Activated T-cell treated with anti-CD3 and anti-CD28 coated beads, Interleukin-2, amount 50 U/mL, for 1 hour (primary cell): ENCODE measurements around the gene FGD1.

Experiments
- DNase-seq: peaks from one replicate; pipeline ENCODE4 v3.0.0-alpha.2; 2020

FGD1 gene

DNA sequence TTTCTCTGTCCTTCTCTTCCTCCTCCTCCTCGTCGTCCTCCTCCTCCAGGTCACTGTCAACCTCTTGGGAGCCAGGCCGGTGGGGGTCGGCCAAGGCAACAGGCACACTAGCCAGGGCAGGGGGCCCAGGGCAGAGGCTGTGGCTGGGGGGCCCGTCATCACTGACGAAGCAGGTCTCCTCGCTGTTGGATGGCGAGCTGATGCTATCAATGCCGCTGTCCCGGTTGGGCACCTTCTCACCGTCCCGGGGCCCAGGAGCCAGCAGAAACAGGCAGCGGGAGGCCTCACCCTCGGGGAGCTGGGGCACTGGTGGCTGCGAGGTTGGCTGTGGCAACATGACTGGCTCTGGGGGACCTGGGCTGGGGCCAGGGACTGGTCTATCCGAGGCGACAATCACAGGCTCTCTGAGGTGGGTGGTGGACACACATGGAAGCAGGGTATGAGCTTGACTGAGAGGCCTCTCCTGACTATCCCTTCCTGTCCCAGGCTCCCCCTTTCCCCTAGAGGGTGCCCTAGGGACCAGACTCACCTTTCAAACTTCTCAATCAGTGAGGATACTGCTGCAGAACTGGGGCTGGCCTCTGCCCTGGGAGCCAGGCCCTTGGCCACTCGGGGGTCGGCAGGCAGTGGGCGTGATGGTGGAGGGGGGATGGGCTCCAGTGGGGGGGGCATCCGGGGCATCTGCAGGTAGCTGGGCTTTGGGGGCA is 25.8 kb downstream of the FGD1 start:
- no peak for DNase-seq

DNA sequence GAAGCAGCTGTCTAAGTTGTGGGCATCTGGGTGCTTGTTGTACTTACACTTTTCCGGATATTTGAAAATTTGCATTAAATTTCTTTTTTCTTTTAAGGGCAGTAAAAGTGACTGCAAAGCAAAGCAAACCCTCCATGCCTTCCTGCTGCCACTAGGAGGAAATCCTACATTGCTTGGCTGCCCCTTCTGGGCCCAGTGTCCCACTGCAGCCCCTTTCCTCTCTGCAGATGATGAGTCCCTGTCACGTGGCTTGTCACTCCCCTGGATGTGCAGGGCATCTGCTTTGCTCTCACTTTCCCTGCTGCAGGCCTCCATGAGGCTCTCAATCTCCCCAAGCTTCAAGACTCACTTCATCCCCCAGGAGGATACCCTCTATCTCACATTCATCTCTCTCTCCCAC is 43.1 kb downstream of the FGD1 start:
- DNase-seq, result no peak

GRCh38 chrX:54449929-54450328 is 46.1 kb downstream of the FGD1 start:
- no peak for DNase-seq

GRCh38 chrX:54447461-54447860 is 48.6 kb downstream of the FGD1 start:
- no peak for DNase-seq

- DNase-seq, result no peak
These were observed 50.0 kb downstream of the FGD1 start for GRCh38 chrX:54446084-54446483.

GRCh38 chrX:54444752-54445151 is 51.3 kb downstream of the FGD1 start:
- DNase-seq, result no peak

GRCh38 chrX:54442790-54443189 is 53.2 kb downstream of the FGD1 start:
- DNase-seq, result no peak

- DNase-seq, result peak; percentile 71
These were observed 55.8 kb downstream of the FGD1 start, which contains the start of gene TSR2 for GRCh38 chrX:54439960-54440871. TSS of gene TSR2 (plus strand) at chrX:54440404. CDS start at chrX:54440422, 18 bp downstream.

DNA sequence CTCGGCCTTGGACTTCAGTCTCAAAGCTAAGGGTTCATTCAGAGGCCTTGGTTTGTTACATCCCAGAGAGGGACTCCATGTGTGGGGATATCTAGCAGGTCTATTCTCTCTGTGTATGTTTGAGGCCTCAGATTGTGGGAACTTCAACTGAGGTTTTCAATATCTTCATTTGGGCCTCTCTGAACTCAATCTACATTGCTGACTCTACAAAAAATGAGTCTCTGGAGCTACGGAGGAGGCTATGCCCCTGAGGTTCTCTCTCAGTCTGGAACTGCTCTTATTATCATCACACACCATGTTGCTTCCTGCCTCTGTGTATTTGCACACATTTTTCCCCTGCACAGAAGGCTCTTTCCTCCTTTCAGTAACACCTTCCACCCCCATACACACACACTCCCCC is 60.9 kb downstream of the FGD1 start:
- no peak for DNase-seq

GRCh38 chrX:54430519-54430918 is 65.5 kb downstream of the FGD1 start:
- DNase-seq, result no peak

GRCh38 chrX:54427837-54428424 is 68.1 kb downstream of the FGD1 start:
- DNase-seq, result no peak

DNA sequence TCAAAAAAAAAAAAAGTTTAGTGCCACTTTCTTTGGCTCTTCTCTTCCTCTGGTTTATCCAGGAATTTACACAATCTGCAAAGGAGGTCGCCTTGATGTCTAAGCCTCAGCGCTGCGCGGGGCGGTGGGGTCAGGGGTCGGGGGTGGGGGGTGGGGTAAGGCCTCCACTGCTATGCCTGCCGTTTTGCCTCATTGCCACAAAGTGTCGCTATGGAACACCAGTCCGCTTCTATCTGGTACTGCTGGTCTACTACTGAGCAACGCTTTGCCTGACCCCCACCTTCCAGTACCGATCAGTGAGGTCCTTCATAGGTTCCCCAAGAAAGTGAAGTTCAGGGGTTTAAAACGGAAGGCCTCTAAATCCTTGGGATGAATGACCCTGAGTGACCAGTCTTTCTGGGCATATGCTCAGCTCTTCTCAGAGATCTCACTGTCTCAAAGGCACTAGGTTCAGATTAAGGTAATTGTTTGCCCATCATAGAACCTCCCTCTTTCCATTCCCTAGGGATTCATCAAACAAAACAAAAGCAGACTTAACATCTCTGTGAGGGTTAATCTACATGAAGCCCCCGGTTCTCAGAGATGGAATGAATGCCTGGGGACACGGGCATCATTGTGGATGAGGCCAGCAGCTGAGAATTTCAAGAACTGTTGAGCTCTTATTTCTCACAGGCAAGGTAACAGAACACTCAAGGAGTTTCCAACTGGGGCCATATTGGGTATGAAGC is 72.7 kb downstream of the FGD1 start:
- DNase-seq, result no peak

GRCh38 chrX:54422168-54422567 is 73.9 kb downstream of the FGD1 start:
- no peak for DNase-seq

GRCh38 chrX:54419559-54420302 is 76.3 kb downstream of the FGD1 start:
- DNase-seq, result no peak

GRCh38 chrX:54416965-54417364 is 79.1 kb downstream of the FGD1 start:
- no peak for DNase-seq

- DNase-seq, result no peak
These were observed 80.3 kb downstream of the FGD1 start for GRCh38 chrX:54415534-54416350.

DNA sequence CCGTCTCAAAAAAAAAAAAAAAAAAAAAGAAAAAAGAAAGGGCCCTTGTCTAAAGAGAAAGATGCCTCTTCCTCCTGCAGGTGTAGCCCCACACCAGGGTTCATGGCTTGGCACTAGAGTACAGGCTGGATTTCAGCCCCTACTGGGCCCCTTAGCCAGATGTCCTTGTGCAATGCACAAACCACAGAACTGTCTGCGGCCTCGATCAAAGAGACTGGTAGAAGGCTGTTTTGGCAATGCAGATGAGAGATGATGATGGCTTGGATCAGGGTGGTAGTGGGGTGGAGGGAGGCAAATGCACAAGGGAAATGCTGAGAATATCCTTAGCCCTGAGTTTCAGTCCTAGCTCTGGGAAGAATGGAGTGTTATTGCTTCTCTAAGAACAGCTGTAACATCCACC is 82.3 kb downstream of the FGD1 start:
- DNase-seq, result no peak

DNA sequence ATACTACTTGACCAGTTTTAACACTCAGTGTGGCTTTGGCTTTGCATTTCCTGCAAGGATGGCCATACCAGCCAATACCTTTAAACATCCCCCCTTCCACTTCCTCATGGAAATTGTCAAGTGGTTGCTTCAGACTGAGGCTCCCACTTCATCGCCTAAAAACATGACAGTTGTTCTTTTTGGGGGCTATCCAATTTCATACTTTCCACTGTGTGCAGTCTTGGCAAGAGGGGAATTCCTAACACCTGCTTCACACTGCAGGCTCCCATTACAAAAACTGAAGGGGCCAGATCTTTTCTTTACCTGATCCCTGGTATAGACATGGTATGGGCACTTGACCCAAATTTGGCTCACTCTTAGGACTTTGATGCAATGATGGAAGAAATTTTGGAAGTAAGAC is 84.3 kb downstream of the FGD1 start:
- no peak for DNase-seq

DNA sequence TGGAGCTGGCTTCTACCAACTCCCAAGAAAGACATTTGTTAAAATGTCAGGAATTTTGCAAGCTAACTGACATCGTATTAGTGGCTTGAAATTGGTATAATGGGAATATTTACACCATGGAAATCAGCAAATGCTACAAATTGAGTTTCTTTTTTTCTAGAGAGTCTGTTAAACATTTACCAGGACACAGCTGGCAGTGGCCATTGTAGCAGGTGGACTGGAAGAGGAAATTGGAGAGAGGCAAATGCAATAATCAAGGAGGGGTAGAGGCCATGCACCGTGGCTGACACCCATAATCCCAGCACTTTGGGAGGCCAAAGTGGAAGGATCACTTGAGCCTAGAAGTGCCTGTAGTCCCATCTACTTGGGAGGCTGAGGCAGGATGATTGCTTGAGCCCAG is 88.8 kb downstream of the FGD1 start:
- no peak for DNase-seq

DNA sequence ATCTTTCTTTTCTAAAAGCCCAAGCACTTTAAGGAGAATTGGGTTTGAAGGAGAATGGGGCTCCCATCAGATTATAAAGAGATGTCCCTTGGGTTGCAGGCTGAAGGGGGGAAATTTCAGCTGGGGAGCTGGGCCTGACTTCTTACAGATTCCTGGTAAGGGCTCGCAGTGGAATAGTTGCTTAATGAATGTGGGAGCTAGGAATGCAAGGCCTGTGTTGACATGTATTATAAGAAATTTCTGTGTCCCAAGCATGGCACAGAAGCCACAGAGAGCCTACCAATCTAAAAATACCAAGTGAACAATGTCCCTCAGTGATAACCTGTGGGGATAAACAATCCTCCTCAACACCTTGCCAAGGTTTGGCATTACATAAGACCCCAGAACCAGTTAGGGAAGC is 98.9 kb downstream of the FGD1 start:
- DNase-seq, result no peak
